Hepatic stellate cell (primary cell): ENCODE results near the gene CLMP.

Source experiments
- DNase-seq: peaks from one replicate; pipeline ENCODE4 v3.0.0; 2011; ENCODE audit warnings: low spot score

CLMP gene, protein sequence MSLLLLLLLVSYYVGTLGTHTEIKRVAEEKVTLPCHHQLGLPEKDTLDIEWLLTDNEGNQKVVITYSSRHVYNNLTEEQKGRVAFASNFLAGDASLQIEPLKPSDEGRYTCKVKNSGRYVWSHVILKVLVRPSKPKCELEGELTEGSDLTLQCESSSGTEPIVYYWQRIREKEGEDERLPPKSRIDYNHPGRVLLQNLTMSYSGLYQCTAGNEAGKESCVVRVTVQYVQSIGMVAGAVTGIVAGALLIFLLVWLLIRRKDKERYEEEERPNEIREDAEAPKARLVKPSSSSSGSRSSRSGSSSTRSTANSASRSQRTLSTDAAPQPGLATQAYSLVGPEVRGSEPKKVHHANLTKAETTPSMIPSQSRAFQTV

DNA sequence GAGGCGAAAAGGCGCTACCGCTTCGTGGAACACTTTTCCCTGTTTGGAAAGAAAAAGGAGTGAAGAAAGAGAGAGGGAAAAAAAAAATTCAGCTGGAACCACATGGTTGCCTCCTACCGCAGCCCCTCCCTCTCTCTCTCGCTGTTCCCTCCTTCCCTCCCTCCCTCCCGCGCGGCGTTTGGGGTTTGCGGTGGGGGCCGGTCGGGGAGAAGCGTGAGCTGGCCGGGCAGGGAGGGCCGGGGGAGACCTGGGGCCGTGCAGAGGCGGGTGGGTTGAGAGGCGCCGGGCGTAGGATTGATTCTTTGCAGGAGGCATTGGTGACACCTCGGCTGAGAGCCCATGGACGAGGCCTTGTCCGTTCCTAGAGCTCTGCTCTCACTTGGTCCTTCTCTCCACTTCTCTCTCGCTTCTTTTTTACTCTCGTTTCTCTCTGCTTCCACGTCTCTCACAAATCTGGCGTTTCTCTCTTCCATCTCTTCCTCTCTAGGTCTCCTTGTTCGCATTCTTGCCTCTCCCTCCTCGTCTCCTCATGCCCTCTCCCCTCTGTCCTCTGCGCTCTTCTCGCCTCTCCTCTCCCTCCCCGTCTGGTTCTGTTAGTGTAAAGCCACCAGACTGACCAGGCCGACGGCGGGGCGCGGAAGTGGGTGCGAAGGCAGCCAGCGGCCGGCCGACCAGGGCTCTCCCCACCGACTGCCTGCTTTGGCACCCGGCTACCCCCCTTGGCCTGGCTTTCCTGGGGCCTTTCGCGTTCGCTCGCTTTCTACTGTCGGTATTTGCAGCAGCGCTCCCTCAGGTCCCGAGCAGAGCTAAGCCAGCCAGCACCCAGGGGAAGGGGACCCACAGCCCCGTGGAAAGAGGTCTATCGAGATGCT is at the start of gene CLMP:
CLMP (minus strand) TSS at position 61 of the 872 bp plus-strand sequence. CDS start 308 bp downstream, outside the sequence.
- DNase-seq, result peak; percentile 64

DNA sequence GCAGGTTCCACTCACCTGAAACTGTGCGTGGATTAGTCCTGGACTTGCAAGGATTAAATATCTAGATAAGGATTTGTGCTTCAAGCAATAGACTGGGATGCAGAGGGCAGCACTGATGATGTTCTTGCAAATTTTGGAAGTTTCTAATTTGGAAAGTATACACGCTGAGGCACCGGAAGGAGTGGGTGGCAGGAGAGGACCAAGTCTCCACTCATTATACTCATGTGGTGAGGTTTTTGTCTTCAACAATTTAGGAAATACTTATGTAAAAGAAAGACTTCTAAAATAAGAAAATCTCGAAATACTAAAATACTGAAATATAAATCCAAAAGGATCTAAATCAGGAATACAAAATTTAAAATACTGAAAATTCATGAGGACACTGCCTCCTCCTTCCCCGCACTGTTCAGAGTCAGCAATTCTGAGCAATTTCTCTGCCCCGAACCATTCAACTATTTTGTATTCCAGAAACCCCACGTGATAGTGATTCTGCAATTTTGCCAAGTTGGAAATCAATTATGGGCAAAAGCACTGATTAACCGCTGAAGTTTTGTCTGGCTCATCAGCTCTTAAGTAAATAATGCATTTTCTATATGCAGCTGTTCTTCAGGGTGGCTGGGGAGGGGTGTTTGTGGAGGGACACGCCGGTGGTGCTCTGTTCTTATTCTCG is 47.0 kb upstream of the CLMP start:
- no peak for DNase-seq

DNA sequence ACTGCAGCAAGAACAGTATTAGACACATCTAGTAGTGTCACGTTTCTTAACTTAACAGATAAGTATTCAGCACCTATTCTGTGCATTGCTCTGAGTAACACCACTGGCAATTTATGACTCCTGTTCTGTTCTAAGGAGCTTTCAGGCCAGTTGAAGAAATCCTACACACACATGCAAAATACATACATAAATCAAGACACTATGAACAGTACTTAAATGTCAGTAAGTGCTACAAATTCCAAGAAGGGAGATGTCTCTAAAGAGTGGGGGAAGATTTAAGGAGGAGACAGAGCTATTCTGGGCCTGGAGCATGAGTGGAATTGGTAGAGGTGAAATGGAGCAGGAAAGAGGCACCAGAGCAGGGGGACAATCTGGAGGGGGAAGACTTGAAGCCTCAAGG is 46.2 kb upstream of the CLMP start:
- DNase-seq, result no peak

DNA sequence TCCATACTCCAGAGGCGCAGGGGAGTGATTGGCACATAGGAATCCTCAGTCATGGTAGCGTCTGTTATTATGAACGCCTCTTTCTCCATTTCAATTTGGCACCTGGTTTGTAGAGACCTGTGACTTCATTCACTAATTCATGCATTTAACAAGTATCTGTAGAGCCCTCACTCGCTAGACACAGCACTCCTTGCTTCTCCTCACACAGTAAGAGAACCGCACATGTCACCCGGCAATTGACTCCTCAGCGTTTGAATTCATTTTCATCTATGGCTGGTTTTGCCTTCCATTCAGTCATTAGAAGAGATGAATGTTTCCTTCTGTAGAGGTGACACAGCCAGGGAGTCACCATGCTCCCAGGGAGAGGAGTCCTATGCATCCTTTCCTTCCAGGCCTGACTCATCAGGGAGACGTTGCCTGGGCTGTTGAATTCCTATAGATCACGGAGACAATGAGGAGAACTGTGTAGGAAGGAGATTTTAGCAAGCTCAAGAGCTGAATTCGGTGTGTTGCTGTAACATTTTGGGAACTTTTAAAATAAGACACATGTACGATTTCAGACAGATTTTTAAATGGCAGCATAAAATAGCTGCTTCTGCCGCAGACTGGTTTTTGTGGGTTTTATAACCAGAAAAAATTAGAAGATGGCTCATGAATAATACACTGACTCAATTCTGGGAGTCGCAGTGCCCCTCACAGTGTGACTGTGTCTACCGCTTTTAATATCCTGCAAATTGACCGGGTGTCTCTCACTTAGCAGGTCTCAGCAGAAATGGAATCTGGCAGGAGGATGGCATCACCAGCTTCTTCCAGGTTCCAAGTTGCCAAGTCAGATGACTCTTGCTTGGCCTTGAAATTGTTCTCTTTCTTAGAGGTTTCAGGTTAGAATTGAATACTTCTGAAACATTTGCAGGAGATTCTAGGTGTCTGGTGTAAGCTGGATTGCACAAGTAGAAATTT is 44.4 kb upstream of the CLMP start:
- no peak for DNase-seq

DNA sequence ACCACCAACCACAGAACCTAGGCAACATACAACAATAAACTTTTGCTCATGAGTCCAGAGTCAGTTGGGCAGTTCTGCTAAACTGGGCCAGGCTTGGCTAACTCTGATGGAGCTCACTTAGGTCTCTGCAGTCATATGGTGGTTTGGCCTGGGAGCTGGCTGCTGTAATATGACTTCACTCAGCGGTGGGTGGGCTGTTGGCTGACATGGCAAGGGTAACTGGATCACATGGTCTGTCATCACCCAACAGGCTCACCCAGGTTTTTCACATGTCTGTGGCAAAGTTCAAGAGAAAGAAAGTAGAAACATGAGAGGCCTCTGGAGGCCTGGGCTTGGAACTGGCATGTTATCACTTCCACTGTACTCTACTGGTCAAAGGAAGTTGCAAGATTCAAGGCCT is 43.2 kb upstream of the CLMP start:
- DNase-seq, result no peak

DNA sequence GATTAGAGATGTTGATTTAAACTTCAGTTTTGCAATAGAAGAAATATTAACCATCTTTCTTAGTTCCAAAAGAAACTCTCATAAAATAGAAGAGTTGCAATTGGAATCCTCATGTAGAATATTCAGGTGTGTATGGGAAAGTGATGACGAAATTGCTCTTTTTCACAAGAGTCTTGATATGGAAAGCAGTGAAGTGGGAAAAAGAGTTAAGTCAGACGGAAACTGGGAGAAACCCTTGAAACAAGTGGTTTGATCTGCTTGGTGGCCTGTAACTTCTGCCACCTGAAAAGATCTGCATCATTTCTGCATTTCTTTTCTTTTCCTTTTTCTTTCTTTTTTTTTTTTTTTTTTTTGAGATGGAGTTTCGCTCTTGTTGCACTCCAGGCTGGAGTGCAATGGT is 41.8 kb upstream of the CLMP start:
- no peak for DNase-seq

DNA sequence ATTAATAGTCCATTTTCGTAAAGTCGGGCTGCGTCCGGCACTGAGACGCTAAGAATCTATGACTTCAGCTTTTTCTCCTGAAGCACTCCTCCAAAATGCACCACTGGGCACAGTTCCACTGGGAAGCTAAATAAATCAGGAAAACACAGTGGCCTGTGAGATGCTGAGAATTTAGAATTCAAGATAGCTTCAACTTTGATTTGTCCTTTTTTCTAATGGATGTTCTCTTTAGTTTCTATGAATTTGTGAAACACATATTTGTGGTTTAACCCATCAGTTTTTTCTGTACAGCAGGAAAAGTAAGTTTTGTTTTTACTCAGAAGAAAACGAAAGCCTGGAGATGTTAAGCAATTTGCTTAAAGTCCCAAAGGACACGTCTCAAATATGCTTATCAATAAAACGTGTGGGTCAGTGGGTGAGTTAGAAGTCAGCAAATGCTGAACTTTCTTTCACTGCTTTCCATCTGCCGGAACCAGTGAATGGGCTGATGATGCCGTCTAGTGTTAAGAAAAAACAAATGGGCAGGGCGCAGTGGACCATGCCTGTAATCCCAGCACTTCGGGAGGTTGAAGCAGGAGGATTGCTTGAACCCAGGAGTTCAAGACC is 40.7 kb upstream of the CLMP start:
- DNase-seq, result peak; percentile 45

DNA sequence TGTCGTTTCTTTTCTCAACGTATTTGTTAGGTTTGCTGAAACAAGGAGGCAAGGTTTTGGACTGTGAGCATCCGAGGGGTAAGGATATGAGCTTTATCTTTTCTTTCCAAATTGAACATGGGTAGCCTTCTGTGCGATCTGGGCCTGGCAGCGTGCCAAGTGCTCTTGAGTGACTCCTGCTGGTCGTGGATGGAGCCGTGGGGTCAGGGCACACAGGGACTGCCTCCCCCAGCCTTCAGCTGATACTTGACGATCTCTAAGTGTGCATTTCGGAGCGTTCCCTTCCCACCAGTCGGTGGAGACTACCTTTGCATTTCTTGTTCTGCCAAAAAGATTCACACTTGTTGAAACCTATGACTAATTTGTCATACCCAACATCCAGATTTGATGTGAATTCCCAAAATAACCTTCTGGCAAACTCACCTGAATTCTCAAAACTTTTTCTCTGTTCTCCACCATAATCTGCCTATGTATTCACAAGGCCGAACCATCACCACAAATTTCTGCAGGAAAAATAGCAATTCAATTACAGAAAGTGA is 40.1 kb upstream of the CLMP start:
- no peak for DNase-seq

DNA sequence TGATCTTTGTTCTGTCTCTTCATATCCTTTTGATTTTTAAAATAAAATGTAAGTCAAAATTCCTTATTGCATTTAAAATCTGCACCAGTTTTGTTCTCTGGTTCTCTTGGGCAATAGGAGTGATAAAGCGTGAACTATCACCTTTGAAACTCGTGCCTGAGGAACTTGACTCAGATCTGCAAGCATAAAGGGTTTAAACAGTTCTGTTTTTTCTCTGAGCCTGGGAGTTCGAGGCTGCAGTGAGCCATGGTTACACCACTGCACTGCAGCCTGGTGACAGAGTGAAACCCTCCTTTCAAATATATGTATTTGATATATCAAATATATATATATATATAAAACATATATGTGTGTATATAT is 38.9 kb upstream of the CLMP start:
- no peak for DNase-seq

DNA sequence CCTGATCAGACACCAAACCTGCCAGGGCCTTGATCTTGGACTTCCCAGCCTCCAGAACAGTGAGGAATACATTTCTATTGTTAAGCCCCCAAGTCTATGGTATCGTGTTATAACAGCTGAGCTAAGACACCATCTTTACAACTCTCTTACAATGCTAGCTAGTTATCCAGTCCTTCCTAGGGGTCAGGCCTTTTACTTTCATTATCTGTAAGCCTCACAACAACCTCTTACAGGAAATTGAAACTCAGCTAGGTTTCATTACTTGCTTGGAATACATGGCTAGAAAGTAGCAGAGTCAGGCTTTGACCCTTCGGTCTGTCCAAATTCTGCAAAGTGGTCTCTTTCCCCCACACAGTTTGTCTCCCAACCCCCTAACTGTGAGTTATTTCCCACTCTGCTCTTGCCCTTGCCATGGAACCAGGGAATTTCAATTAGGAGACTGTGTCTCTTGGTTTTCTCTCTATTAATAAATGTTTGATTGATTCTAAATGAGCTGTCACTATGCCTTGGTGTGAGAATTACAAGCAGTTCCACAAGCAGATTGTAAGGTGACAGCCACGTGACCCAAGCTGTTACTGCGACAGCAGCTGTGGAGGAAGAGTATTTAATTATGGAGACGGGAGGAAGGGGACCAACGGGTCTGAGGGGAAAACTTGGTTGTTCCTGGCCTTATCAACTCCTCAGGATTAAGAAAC is 38.4 kb upstream of the CLMP start:
- no peak for DNase-seq

DNA sequence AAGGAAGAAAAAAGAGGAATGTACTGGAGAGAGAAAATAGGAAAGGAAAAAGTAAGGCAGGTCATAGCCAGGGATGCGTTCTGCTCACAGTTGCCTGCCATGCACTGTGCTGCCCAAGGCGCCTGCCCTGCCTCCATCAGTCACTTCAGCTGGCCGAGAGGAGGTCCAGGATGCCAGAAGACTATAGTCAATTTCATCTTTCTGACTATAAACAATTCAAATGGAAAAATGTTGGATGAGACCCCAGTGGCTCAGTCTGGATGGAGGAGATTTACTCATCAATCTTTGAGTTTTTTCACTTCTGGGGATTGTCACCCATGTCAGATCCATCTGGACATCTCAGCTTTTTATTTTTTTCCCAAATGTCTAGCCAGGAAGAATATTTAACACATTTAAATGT is 36.7 kb upstream of the CLMP start:
- no peak for DNase-seq

DNA sequence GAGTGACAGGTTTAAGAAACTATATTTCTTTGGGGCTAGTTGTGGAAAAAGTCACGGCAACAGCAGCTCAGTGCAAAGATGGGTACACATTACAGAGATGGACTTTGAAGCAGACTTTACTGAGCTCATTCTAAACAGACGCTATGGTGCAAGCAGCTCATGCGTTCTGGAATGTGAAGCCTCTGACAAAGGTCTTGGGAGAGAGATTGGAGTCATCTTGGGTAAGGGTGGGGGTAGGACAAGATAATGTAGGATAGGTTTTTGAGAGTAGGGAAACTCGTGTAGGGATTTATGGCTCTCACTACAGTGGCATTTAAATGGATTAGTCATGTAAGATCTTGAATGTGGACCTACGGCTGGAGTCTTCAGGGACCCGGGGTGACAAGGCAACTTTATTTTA is 36.2 kb upstream of the CLMP start:
- peak; percentile 65 for DNase-seq

DNA sequence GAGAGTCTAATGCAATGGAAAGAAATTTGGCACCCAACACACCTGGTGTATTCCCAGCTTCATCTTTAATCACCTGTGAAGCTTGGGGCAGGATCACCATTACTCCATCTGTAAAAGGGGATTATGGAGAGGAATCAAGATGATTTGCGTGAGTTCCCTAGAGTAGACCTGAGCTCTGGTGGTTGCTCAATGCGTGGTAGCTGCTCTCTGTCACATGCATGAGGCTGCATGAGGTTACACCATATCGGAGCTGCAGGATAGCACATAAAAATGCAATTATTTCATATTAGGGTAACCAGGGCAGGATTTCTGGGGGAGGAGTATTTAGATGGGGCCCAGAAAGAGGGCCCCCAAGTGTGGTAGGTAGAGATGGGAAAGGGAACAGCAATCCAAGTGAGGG is 35.3 kb upstream of the CLMP start:
- DNase-seq, result no peak

DNA sequence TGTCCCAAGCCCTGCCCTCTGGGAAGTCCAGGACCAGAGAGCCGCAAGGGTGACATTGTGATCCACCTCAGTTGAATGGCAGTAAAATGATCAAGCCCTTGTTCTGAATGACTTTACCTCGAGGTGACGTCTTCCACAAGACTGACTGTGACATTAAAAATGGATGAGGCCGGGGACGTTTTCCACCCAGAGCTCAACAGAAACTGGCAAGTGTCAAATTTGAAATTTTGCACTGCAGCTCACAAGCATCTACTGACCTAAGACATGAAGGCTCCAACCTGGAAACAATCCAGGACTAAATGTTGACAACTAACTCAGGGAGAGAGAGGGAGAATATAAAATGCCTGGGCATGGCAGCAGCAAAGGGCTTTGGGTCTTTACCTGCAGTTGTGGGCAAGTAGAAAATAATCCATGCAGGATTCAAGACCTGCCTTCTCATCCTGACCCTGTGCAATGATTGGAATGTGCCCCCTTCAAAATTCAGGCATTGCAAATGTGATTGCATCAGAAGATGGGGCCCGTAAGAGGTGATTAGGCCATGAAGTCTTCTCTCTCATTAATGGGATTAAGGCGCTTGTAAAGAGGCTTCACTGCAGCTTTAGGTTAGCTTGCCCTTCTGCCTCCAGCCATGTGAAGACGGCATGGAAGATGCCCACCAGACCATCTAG is 33.6 kb upstream of the CLMP start:
- DNase-seq, result no peak

DNA sequence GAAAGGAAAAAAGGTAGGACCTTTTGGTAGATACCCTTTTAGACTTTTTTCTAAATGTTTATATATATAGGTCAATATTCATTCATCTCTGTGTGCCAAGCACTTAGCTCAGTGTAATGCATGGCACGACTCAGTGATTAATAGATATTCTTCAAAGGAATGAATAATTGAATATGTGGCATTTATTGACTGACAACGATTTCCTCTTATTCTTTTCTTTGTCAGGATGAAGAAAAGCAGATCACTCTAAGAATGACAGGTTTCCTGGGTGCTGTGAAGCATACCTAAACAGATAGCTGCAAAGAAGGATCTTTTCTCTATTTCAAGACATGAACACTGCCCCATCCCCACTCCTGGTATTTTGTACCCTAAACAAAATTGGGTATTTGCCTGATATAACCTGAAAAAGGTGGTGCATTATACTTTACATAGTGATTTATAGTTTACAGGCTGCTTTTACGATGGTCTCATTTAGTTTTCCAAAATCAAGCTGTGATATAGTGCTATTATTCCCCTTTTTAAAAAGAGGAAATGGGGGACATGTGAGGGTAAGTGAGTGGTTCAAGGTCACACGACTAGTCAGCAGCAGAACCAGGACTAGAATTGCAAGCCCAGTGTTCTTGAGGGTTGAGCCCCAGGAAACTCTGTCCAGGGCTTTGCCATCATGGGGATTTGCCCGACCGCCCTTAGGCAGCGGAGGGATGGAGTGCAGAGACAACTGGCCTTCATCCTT is 32.9 kb upstream of the CLMP start:
- DNase-seq, result no peak

DNA sequence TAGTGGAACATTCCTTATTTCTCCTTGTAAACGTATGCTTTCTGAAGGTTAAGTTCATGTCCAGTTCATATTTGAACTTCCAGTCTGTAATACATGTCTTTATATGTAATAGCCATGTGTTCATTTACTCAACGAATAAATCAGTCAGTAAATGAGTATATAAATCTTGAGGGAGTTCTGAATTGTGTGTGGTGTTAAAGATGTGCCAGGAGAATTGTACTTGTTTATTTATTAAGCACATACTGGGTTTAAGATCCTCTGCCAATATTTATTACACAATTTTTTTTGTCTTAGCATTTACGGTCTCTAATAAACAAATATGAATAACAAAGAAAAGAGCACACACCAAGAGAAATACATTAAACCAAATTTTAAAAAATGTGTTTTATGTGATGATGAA is 26.5 kb upstream of the CLMP start:
- no peak for DNase-seq

DNA sequence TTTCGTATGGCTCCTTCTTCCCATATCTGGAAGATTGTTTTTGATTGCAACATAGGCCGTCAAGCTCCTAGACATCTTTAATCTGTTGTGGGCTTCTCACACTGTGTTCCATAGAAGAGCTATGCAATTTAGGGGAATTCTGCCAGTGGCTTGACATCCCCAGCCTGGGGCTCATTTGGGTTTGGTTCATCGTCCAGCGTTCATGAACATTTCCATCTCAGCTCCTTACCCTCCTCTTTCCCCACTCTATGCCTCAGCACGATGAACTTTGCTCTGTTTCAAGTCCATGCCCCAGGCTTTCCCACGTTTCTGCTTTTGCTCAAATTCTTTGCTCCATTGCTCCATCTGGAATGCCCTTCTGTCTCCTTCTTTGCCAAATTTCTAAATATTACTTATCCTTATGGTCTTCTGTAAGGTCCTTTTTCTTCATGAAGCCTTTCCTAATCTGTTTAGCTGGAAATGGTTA is 26.1 kb upstream of the CLMP start:
- no peak for DNase-seq

DNA sequence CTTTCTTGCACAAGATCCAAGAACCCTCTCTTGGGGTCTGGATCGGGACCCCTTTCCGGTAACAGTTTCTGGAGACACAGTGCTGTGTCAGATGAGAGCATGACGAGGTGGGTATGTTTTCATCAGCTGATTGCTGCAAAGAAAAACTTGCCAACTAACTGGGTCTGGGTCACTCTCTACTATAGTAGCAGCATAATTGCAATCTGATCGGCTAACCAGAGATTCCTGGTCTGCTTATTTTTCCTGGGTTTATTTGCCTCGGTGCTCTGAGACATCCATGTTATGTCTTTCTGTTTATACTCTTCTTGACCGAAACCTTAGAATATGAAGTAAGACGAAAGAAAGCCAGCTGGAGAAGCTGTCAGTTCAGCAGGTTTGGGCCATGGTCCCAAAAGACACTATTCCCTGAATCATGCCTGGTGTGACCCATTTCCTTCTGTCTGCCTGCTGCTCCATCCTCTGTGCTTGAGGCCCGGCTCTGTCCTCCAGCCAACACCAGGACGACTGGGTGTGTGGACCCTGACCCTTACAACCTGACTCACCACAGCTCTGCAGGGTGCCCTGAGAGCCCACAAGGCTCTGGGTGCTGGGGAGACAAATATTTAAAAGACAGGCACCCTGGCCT is 24.1 kb upstream of the CLMP start:
- DNase-seq, result no peak

DNA sequence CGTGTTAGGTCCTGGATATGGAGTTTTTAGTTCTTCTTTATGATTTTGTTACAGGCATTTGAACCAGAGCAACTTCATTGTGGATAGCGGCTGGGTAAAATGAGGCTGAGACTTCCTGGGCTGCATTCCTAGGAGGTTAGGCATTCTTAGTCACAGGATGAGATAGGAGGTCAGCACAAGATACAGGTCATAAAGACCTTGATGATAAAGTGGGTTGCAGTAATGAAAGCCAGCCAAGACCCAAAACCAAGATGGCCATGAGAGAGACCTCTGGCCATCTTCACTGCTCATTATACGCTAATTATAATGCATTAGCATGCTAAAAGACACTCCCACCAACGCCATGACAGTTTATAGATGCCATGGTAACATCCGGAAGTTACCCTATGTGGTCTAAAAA is 23.4 kb upstream of the CLMP start:
- no peak for DNase-seq
